HG02943 (cell line): ENCODE measurements around the gene TOLLIP.

Experiments used
- ATAC-seq: cut with Tn5 transposase; IDR thresholded peaks from one replicate; pipeline ENCODE4 v1.9.1; 2021; ENCODE audit warnings: mild to moderate bottlenecking, low read depth, moderate library complexity; ENCODE audit not compliant: unreplicated experiment

Gene TOLLIP

DNA sequence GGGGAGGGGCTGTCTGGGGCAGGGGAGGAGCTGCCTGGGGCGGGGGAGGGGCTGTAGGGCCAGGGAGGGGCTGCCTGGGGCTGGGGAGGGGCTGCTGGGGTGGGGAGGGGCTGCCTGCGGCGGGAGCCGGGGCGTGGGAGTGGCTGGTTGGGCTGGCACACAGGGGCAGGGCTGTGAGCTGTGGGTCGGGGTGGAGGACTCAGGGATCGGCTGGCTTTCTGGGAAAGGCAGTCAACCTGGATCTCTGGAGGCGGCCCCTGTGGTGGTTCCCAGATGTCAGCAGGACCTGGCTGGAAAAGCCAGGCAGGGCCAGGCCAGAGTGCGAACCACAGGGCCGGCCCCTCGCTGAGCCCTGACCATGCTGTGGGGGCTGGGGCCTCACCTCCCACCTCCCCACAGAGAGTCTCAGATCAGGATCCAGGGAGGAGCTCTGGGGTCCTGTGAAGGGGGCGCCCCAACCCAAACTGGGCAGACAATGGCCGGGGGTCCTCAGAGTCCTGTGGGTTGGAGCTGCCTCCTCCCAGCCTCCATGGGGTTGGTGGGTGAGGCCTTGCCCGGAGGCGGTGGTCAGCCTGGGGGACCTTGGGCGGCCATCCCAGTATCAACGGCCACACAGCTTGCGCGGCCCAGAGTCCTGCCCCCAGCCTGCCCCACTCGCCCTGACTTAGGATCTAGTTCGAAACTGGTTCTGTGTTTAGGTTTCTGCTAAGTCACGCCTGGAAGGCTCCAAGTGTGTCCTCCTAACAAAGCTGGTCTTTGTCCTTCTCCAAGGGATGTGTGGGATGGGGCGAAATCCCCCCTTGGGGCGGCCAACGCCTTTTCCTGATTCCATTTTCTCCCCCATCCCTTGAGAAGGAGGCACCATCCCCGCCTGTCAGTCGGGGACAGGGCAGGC is 84.7 kb downstream of the TOLLIP start:
- no peak for ATAC-seq
